ENCODE data around the gene INPP5K. TPM values are rescaled to one million over a fixed set of nuclear protein-coding genes. Genes with fewer than 3 reads are reported as not detected.

INPP5K gene
- total RNA-seq, 1 experiment from 2014 or later: 26.2 TPM

DNA sequence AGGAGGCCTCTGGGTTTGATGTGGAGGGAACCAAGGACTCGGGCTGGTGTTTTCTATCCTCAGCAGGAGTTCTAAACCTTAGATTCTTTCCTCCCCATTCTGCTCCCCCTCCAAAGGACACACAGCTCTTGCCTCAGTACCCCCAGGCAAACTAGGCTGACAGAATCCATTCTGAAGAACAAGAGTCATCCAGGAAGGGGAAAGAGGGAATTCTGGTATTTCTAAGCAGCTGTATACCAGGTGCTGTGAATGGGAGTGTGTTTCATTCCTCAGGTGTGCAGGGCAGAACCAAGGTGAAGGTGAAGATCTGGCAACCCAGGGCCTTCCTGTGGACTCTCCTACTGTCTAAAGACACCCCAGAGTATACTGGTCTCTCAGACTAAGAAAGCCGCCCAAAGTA lies 4.1 kb downstream of the INPP5K start:
- Histone ChIP-seq H3K36me3 (ENCODE audit: insufficient read depth, low read length, poor library complexity, severe bottlenecking) (no peaks in the 10 kb centered on the region), H3K9me3 (ENCODE audit: low read depth, low read length, poor library complexity, severe bottlenecking) (no peaks in the 10 kb centered on the region), H3K27me3 (replicated peaks; ENCODE audit: insufficient read depth, low read depth, low read length, poor library complexity) (no peaks in the 10 kb centered on the region), H3K4me1 (ENCODE audit: insufficient read depth, low read length, poor library complexity, severe bottlenecking) (peaks cover 29% of the 10 kb centered on the region), H3K27ac (ENCODE audit: low read depth, low read length, poor library complexity, severe bottlenecking) (peak overlapping the region; percentile 80), H3K4me3 (ENCODE audit: low read depth, low read length, poor library complexity, severe bottlenecking) (no peak overlapping the region)
- no TSS peak for BruUV-seq (replicated peaks)
- TF ChIP-seq EZH2 (IDR thresholded peaks at IDR 0.05; ENCODE audit: borderline replicate concordance, low read depth, low read length, poor library complexity, severe bottlenecking): no peak
- TF ChIP-seq CTCF (conservative IDR thresholded peaks at IDR 0.05; ENCODE audit: low read depth, low read length): no peak
- ChIA-PET POLR2A (ENCODE audit: low non-redundant PET) (no interaction called here), CTCF (no interaction called here)
- DNase-seq (ENCODE audit: low spot score): no peak
- intact Hi-C loops (cut with micrococcal nuclease; ENCODE audit: unreplicated experiment): no loop called here

GRCh38 chr17:1511756-1512321 lies 4.6 kb downstream of the INPP5K start:
- BruUV-seq (replicated peaks): no TSS peak

DNA sequence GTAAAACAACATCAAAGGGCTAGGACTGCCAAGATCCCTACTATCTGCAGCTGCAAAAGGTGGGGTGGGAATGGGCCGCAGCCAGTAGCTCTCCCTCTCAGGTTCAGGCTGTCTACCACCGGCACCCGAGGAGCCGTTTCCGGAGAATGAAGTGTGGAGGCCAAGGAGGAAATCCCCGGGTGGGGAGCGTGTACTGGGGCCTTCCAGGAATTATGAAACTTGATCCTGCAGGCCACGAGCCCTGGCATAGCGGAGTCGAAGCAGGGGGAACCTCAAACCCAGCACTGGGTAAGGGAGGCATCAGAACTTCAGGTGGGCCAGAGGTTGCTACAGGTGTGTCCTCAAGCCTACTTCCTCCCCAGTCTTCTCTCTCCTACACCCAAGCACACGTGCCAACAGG lies 5.1 kb downstream of the INPP5K start:
- Histone ChIP-seq H3K27ac (ENCODE audit: low read depth, low read length, poor library complexity, severe bottlenecking) (peak overlapping the region; percentile 80), H3K4me1 (ENCODE audit: insufficient read depth, low read length, poor library complexity, severe bottlenecking) (peaks cover 28% of the 10 kb centered on the region), H3K27me3 (replicated peaks; ENCODE audit: insufficient read depth, low read depth, low read length, poor library complexity) (no peaks in the 10 kb centered on the region), H3K36me3 (ENCODE audit: insufficient read depth, low read length, poor library complexity, severe bottlenecking) (no peaks in the 10 kb centered on the region), H3K4me3 (ENCODE audit: low read depth, low read length, poor library complexity, severe bottlenecking) (no peak overlapping the region), H3K9me3 (ENCODE audit: low read depth, low read length, poor library complexity, severe bottlenecking) (no peaks in the 10 kb centered on the region)
- BruUV-seq (replicated peaks): no TSS peak
- ChIA-PET POLR2A (ENCODE audit: low non-redundant PET) (no interaction called here), CTCF (no interaction called here)
- intact Hi-C loops (cut with micrococcal nuclease; ENCODE audit: unreplicated experiment): no loop called here
- peak; percentile 48 for DNase-seq (ENCODE audit: low spot score)
- TF ChIP-seq CTCF (conservative IDR thresholded peaks at IDR 0.05; ENCODE audit: low read depth, low read length): no peak
- no peak for TF ChIP-seq EZH2 (IDR thresholded peaks at IDR 0.05; ENCODE audit: borderline replicate concordance, low read depth, low read length, poor library complexity, severe bottlenecking)

More at GRCh38 chr17:1511756-1512321, 4.6 kb downstream of the INPP5K start:
- ChIA-PET CTCF (no interaction called here), POLR2A (ENCODE audit: low non-redundant PET) (no interaction called here)
- TF ChIP-seq EZH2 (IDR thresholded peaks at IDR 0.05; ENCODE audit: borderline replicate concordance, low read depth, low read length, poor library complexity, severe bottlenecking): no peak
- no peak for TF ChIP-seq CTCF (conservative IDR thresholded peaks at IDR 0.05; ENCODE audit: low read depth, low read length)
- Histone ChIP-seq H3K27ac (ENCODE audit: low read depth, low read length, poor library complexity, severe bottlenecking) (peak overlapping the region; percentile 80), H3K9me3 (ENCODE audit: low read depth, low read length, poor library complexity, severe bottlenecking) (no peaks in the 10 kb centered on the region), H3K4me1 (ENCODE audit: insufficient read depth, low read length, poor library complexity, severe bottlenecking) (peaks cover 28% of the 10 kb centered on the region), H3K27me3 (replicated peaks; ENCODE audit: insufficient read depth, low read depth, low read length, poor library complexity) (no peaks in the 10 kb centered on the region), H3K4me3 (ENCODE audit: low read depth, low read length, poor library complexity, severe bottlenecking) (no peak overlapping the region), H3K36me3 (ENCODE audit: insufficient read depth, low read length, poor library complexity, severe bottlenecking) (no peaks in the 10 kb centered on the region)
- intact Hi-C loops (cut with micrococcal nuclease; ENCODE audit: unreplicated experiment): no loop called here
- peak; percentile 79 for DNase-seq (ENCODE audit: low spot score)

Measured in A673 (cell line).